Body of pancreas (tissue), 4 donors: Measurements from ENCODE around the gene PTPRN2. TPM values are rescaled to one million over a fixed set of nuclear protein-coding genes. Genes with fewer than 3 reads are reported as not detected.

Source experiments
- ATAC-seq: fragments of 150-250 bp; one replicate; pipeline ENCODE4 v1.9.1; 2016
- DNase-seq, 4 donors: peaks; one replicate each; pipeline ENCODE4 v3.0.0-alpha.2; 2019
- H3K27ac ChIP-seq, 4 donors: fragments of 200-600 bp; sonication (generic); 1 replicate in 3 of 4; 2 replicates in 1 of 4; pipeline versions ENCODE4 v1.5.1 to v1.6.1; 2016 to 2019; ENCODE audit warnings: mild to moderate bottlenecking in 1 of 4, mixed read lengths in 1 of 4, moderate library complexity in 1 of 4
- H3K27me3 ChIP-seq, 2 donors: fragments of 200-600 bp; sonication (generic); one replicate each; pipeline ENCODE4 v1.6.0; 2016; ENCODE audit warnings: mild to moderate bottlenecking in 1 of 2
- H3K36me3 ChIP-seq, 2 donors: fragments of 200-600 bp; sonication (generic); replicated peaks in 1 of 2; 2 replicates each; pipeline ENCODE4 v1.5.1; 2016; ENCODE audit warnings: low read depth in 2 of 2; ENCODE audit not compliant: insufficient read depth in 1 of 2
- H3K4me1 ChIP-seq: fragments of 200-600 bp; sonication (generic); one replicate; pipeline ENCODE4 v1.6.0; 2016
- H3K4me3 ChIP-seq, 2 donors: fragments of 200-600 bp; sonication (generic); 1 replicate in 1 of 2; 2 replicates in 1 of 2; pipeline ENCODE4 v1.5.1; 2016 to 2019
- H3K9me3 ChIP-seq, 3 donors: fragments of 200-600 bp; sonication (generic); 1 replicate in 2 of 3; 2 replicates in 1 of 3; pipeline ENCODE4 v1.5.1; 2016
- CTCF ChIP-seq, 7 experiments: fragments of 450-650 bp in 4 of 7; fragments of 200-600 bp in 3 of 7; sonication (generic) in 3 of 7; IDR thresholded peaks; one replicate each; pipeline ENCODE4 v1.5.1; 2016 to 2019; ENCODE audit warnings: antibody characterized with exemption in 7 of 7
- POLR2A ChIP-seq, 3 donors: fragments of 450-650 bp; IDR thresholded peaks; one replicate each; pipeline ENCODE4 v1.6.1; 2016; ENCODE audit warnings: antibody characterized with exemption in 3 of 3, mild to moderate bottlenecking in 2 of 3
- WGBS, 2 donors: methylation state at CpG; one replicate each; pipeline ENCODE4 v1.1.5; 2017; 5-methylcytosine and 5-hydroxymethylcytosine counted together
- intact Hi-C: fragments of 100-400 bp; cut with DNase I; formaldehyde crosslinking; loops from one replicate; pipeline ENCODE4 v1.15.1; 2023
- total RNA-seq, 2 donors: library from RNA; depleted of rRNA; stranded (reverse); fragments of >200 nt; gene quantifications; one replicate each; pipeline ENCODE4 v1.1.0, GENCODE V29; 2016

The PTPRN2 gene
- total RNA-seq, 2 donors from 2014 or later, result 31.6 to 76.1 TPM

DNA sequence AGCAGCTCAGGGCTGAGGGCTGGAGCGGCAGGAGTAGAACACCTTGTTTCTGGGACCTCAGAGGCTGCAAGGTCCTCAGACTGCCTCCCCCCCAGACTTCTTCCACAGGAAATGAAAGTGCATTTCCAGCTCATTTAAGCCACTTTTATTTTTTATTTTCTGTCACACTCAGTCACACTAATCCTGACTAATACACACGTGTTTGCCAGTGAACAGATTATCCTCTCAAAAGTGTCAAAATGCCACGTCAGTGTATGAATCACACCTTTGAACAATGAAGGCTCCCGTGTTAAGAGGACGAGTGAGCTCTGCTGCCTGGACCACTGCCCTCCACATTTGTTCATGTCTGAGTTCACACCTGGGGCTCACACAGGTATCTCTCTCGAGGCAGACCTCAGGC is 762.3 kb downstream of the PTPRN2 start:
- Histone ChIP-seq H3K4me1 (no peaks in the 10 kb centered on the region), H3K36me3 (no peaks in the 10 kb centered on the region), H3K4me3 (no peak overlapping the region), H3K9me3 (no peaks in the 10 kb centered on the region), H3K27ac (no peak overlapping the region), H3K27me3 (no peaks in the 10 kb centered on the region)
- intact Hi-C loops, result no loop called here
- ATAC-seq (no peak), DNase-seq (no peak)
- WGBS, 2 donors, result 69 to 71% methylated on average over 6 of the region's 6 CpGs
- TF ChIP-seq POLR2A (IDR thresholded peaks at IDR 0.05) (no peak), CTCF (IDR thresholded peaks at IDR 0.05) (no peak)

GRCh38 chr7:157824819-157825121 is 762.9 kb downstream of the PTPRN2 start:
- intact Hi-C loops, result no loop called here
- H3K36me3 ChIP-seq, result no peaks in the 10 kb centered on the region
- no peaks in the 10 kb centered on the region for H3K4me1 ChIP-seq
- DNase-seq (no peak), ATAC-seq (no peak)
- TF ChIP-seq POLR2A (IDR thresholded peaks at IDR 0.05) (no peak), CTCF (IDR thresholded peaks at IDR 0.05) (no peak)
- no peak overlapping the region for H3K27ac ChIP-seq
- H3K4me3 ChIP-seq, result no peak overlapping the region
- no peaks in the 10 kb centered on the region for H3K9me3 ChIP-seq
- no peaks in the 10 kb centered on the region for H3K27me3 ChIP-seq
- 86 to 94% methylated on average over 6 to 8 of the region's 8 CpGs for WGBS, 2 donors

GRCh38 chr7:157824011-157824818 is 763.4 kb downstream of the PTPRN2 start:
- intact Hi-C loops, result no loop called here
- H3K27me3 ChIP-seq, result no peaks in the 10 kb centered on the region
- no peak for DNase-seq
- TF ChIP-seq CTCF (IDR thresholded peaks at IDR 0.05), result no peak
- no peak for TF ChIP-seq POLR2A (IDR thresholded peaks at IDR 0.05)
- H3K9me3 ChIP-seq, result no peaks in the 10 kb centered on the region
- H3K27ac ChIP-seq, result no peak overlapping the region
- no peak overlapping the region for H3K4me3 ChIP-seq
- WGBS, 2 donors, result 85 to 96% methylated on average over 3 to 18 of the region's 18 CpGs
- no peaks in the 10 kb centered on the region for H3K36me3 ChIP-seq
- no peaks in the 10 kb centered on the region for H3K4me1 ChIP-seq
- no peak for ATAC-seq

- no peaks in the 10 kb centered on the region for H3K27me3 ChIP-seq
- TF ChIP-seq POLR2A (IDR thresholded peaks at IDR 0.05) (no peak), CTCF (IDR thresholded peaks at IDR 0.05) (no peak)
- no peak for ATAC-seq
- no peaks in the 10 kb centered on the region for H3K4me1 ChIP-seq
- H3K4me3 ChIP-seq, result no peak overlapping the region
- H3K9me3 ChIP-seq, result no peaks in the 10 kb centered on the region
- no peaks in the 10 kb centered on the region for H3K36me3 ChIP-seq
- H3K27ac ChIP-seq, result no peak overlapping the region
- no peak for DNase-seq
- 93 to 95% methylated on average over 1 of the region's 1 CpG for WGBS, 2 donors
- intact Hi-C loops, result no loop called here
Observed at GRCh38 chr7:157822688-157823031, 765.0 kb downstream of the PTPRN2 start.
